ENCODE data around the gene RPRD2. TPM values are rescaled to one million over a fixed set of nuclear protein-coding genes. Genes with fewer than 3 reads are reported as not detected.

Gene RPRD2
- polyA plus RNA-seq, 1 experiment, result 19.7 TPM

DNA sequence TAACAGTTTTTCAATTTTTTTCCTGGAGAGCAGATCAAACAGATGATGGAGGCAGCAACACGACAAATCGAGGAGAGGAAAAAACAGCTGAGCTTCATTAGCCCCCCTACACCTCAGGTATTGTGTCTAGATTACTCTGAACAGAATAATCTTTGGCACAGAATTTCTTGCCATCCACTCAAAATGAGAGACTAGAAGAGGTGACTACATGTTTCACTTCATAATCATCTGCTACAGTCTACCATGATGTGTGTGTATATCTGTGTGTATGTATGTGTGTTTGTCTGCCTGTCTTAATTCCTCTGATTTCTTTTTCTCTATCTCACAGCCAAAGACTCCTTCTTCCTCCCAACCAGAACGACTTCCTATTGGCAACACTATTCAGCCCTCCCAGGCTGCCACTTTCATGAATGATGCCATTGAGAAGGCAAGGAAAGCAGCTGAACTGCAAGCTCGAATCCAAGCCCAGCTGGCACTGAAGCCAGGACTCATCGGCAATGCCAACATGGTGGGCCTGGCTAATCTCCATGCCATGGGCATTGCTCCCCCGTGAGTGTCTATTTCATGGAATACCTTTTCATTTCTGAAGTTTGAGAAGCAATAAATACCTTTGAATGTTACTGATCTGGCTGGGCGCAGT lies 31.2 kb upstream of the RPRD2 start:
- DNase-seq (ENCODE audit: low read depth, low spot score), result no peak

DNA sequence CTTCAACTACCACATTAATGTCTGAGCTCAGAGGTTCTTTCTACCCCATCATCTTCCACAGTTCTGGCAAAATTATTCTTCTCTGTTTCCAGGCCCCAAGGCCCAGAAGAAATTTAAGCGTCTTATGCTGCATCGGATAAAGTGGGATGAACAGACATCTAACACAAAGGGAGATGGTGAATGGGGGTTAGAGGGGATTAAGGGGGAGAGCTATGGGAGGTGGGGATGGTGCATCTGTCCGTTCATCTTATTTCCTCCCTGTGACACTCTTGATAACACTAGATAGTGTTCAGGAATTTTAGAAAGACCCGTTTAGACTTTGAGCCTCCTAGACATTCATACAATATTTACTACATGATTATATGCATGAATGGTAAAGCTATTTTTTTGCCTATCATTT lies 17.6 kb upstream of the RPRD2 start:
- CTCF ChIA-PET, result no interaction called here
- Histone ChIP-seq H3K4me3 (ENCODE audit: low read depth, low read length) (no peak overlapping the region), H3K9me3 (ENCODE audit: control insufficient read depth, insufficient read depth, low read length) (no peaks in the 10 kb centered on the region), H3K27me3 (ENCODE audit: control insufficient read depth, insufficient read depth, low read length) (no peaks in the 10 kb centered on the region), H3K27ac (ENCODE audit: low read depth, low read length) (no peak overlapping the region)
- POLR2A ChIA-PET, result interaction anchor here (0.6 kb wide), 1 partner anchor 55 kb away, joined by 3 read pairs; no protein-coding TSS in a partner anchor
- TF ChIP-seq, protein P1, sequence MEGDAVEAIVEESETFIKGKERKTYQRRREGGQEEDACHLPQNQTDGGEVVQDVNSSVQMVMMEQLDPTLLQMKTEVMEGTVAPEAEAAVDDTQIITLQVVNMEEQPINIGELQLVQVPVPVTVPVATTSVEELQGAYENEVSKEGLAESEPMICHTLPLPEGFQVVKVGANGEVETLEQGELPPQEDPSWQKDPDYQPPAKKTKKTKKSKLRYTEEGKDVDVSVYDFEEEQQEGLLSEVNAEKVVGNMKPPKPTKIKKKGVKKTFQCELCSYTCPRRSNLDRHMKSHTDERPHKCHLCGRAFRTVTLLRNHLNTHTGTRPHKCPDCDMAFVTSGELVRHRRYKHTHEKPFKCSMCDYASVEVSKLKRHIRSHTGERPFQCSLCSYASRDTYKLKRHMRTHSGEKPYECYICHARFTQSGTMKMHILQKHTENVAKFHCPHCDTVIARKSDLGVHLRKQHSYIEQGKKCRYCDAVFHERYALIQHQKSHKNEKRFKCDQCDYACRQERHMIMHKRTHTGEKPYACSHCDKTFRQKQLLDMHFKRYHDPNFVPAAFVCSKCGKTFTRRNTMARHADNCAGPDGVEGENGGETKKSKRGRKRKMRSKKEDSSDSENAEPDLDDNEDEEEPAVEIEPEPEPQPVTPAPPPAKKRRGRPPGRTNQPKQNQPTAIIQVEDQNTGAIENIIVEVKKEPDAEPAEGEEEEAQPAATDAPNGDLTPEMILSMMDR (IDR thresholded peaks at IDR 0.05; ENCODE audit: low read depth, low read length), result no peak
- DNase-seq (ENCODE audit: low read depth, low spot score), result no peak

More for the DNA sequence above, 31.2 kb upstream of the RPRD2 start:
- Histone ChIP-seq H3K9me3 (ENCODE audit: control insufficient read depth, insufficient read depth, low read length) (no peaks in the 10 kb centered on the region), H3K27me3 (ENCODE audit: control insufficient read depth, insufficient read depth, low read length) (no peaks in the 10 kb centered on the region), H3K27ac (ENCODE audit: low read depth, low read length) (no peak overlapping the region), H3K4me3 (ENCODE audit: low read depth, low read length) (no peak overlapping the region)
- ChIA-PET POLR2A (no interaction called here), CTCF (no interaction called here)
- TF ChIP-seq, protein P1 (IDR thresholded peaks at IDR 0.05; ENCODE audit: low read depth, low read length), result no peak

DNA sequence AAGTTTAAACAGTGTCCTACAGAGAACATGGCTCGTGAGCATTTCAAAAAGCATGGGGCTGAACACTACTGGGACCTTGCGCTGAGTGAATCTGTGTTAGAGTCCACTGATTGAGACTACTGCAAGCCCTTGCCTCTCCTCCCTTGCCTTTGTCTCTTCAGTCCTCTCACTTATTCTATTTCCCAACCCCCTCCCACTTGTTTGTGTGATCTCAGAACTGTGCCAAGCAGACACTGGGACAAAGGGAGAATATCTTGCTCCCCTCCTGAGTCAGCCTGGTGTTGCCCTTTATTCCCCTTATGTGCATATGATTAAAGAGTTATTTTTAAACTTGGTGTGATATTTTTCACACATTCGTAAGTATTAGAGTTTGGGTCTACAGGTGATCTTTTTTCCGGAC lies 11.1 kb upstream of the RPRD2 start:
- H3K9me3 ChIP-seq (ENCODE audit: control insufficient read depth, insufficient read depth, low read length), result no peaks in the 10 kb centered on the region
- DNase-seq (ENCODE audit: low read depth, low spot score), result no peak
- no peak overlapping the region for H3K27ac ChIP-seq (ENCODE audit: low read depth, low read length)
- ChIA-PET CTCF (no interaction called here), POLR2A (no interaction called here)
- TF ChIP-seq, protein P1 (IDR thresholded peaks at IDR 0.05; ENCODE audit: low read depth, low read length), result no peak
- no peaks in the 10 kb centered on the region for H3K27me3 ChIP-seq (ENCODE audit: control insufficient read depth, insufficient read depth, low read length)
- H3K4me3 ChIP-seq (ENCODE audit: low read depth, low read length), result no peak overlapping the region

DNA sequence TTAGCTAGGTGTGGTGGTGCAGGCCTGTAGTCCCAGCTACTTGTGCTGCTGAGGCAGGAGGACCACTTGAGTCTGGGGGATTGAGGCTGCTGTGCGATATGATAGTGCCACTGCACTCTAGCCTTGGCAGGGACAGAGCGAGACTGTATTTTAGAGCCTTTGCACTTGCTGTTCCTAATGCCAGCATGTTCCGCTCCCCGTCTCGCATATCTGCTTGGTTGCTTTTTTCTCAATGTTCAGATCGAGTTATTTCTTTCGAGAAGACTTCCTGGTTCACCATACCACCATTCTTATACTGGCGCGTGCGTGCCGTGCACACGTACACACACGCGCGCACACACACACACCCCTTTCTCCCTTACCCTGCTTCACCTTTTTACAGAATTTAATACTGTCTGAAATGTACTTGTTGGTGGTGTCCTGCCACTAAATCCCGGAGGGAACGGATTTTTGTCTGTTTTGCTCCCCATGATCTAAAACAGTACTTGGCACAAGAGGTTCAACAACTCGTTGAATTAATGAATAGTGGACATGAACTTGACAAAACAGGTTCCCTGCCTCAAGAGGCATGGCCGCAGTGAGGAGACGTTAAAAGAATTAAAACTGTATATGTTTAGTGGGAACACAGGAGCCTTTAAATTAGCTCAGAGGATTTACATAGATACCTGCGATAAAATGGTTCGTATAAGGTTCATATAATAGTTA lies 1.1 kb upstream of the RPRD2 start:
- Histone ChIP-seq H3K27ac (ENCODE audit: low read depth, low read length) (peak overlapping the region; percentile 49), H3K27me3 (ENCODE audit: control insufficient read depth, insufficient read depth, low read length) (no peaks in the 10 kb centered on the region), H3K9me3 (ENCODE audit: control insufficient read depth, insufficient read depth, low read length) (no peaks in the 10 kb centered on the region), H3K4me3 (ENCODE audit: low read depth, low read length) (peak overlapping the region; percentile 76)
- ChIA-PET POLR2A (interaction anchor here (0.6 to 1.4 kb wide), 3 partner anchors 13 to 217 kb away, joined by 3 to 9 read pairs (median 5); partner anchors contain the start of gene MCL1), CTCF (interaction anchor here (0.6 to 0.7 kb wide), 2 partner anchors 153 to 516 kb away, joined by 4 to 5 read pairs; no protein-coding TSS in a partner anchor)
- DNase-seq (ENCODE audit: low read depth, low spot score), result no peak
- TF ChIP-seq, protein P1 (IDR thresholded peaks at IDR 0.05; ENCODE audit: low read depth, low read length), result no peak
